Gastrocnemius medialis (tissue), 4 donors: ENCODE measurements around the gene CFAP46.

Experiments
- CTCF ChIP-seq, 5 experiments: fragments of 450-650 bp in 3 of 5; fragments of 200-600 bp in 2 of 5; sonication (generic) in 2 of 5; IDR thresholded peaks in 4 of 5; conservative IDR thresholded peaks in 1 of 5; 1 replicate in 4 of 5; 2 replicates in 1 of 5; pipeline ENCODE4 v1.5.1; 2016 to 2019; ENCODE audit warnings: antibody characterized with exemption in 5 of 5, mild to moderate bottlenecking in 3 of 5, moderate library complexity in 3 of 5
- POLR2A ChIP-seq, 2 donors: fragments of 450-650 bp; IDR thresholded peaks; one replicate each; pipeline ENCODE4 v1.6.1; 2017; ENCODE audit warnings: antibody characterized with exemption in 2 of 2, mild to moderate bottlenecking in 2 of 2, moderate library complexity in 2 of 2

GRCh38 chr10:132792796-132793195 lies 149.6 kb downstream of the CFAP46 start:
- TF ChIP-seq CTCF (IDR thresholded peaks at IDR 0.05 in 4 of 5, conservative IDR thresholded peaks at IDR 0.05 in 1 of 5) = no peak
- no peak for TF ChIP-seq POLR2A (IDR thresholded peaks at IDR 0.05)
